ENCODE measurements around the gene NR2C1. TPM values are rescaled to one million over a fixed set of nuclear protein-coding genes. Genes with fewer than 3 reads are reported as not detected.

Gene NR2C1
- total and polyA plus RNA-seq, 9 of the 15 experiments (the other 6 are each of a cell fraction or from before 2014, with no cell fraction given) = 8.5 to 42.4 (median 35.6) TPM

GRCh38 chr12:95073698-95074520 is 491 bp upstream of the NR2C1 start (continued):
- TF ChIP-seq EZH2 (IDR thresholded peaks at IDR 0.05; ENCODE audit: borderline replicate concordance, low read depth, low read length) (no peak), ZNF511 (CRISPR knock-in tag; IDR thresholded peaks at IDR 0.05) (no peak), ARID1B (IDR thresholded peaks at IDR 0.05) (0 out of 2 replicates have a peak, but pooled peaks have one; percentile 27), POLR2H (tag; IDR thresholded peaks at IDR 0.05; ENCODE audit: low read depth) (no peak), E2F4 (CRISPR knock-in tag; IDR thresholded peaks at IDR 0.05; ENCODE audit: low read depth) (no peak), XRCC3 (IDR thresholded peaks at IDR 0.05) (no peak), SP1 (CRISPR knock-in tag; IDR thresholded peaks at IDR 0.05) (0 out of 2 replicates have a peak, but pooled peaks have one; percentile 36), STAG1 (CRISPR knock-in tag; IDR thresholded peaks at IDR 0.05; ENCODE audit: borderline replicate concordance) (no peak), ZBTB33 (CRISPR knock-in tag; IDR thresholded peaks at IDR 0.05) (0 out of 2 replicates have a peak, but pooled peaks have one; percentile 39), CTCF (IDR thresholded peaks at IDR 0.05 in 2 of 3, conservative IDR thresholded peaks at IDR 0.05 in 1 of 3; ENCODE audit: insufficient read depth in 2 of 3, low read depth in 1 of 3, low read length in 3 of 3) (peak; percentile 76 to 84 (median 79)), ZNF561 (CRISPR knock-in tag; conservative IDR thresholded peaks at IDR 0.05) (no peak), L3MBTL2 (IDR thresholded peaks at IDR 0.05) (peak; percentile 86), ZFP36 (IDR thresholded peaks at IDR 0.05; ENCODE audit: low read depth, low read length, partially characterized antibody) (no peak), CC2D1A (IDR thresholded peaks at IDR 0.05) (peak; percentile 89), RCOR1 (IDR thresholded peaks at IDR 0.05; ENCODE audit: borderline replicate concordance in 1 of 2, low read depth in 2 of 2, low read length in 2 of 2) (0 out of 4 replicates have a peak, but pooled peaks of 1 of the 2 experiments have one; percentile 30)
- TF ChIP-seq, protein P1, sequence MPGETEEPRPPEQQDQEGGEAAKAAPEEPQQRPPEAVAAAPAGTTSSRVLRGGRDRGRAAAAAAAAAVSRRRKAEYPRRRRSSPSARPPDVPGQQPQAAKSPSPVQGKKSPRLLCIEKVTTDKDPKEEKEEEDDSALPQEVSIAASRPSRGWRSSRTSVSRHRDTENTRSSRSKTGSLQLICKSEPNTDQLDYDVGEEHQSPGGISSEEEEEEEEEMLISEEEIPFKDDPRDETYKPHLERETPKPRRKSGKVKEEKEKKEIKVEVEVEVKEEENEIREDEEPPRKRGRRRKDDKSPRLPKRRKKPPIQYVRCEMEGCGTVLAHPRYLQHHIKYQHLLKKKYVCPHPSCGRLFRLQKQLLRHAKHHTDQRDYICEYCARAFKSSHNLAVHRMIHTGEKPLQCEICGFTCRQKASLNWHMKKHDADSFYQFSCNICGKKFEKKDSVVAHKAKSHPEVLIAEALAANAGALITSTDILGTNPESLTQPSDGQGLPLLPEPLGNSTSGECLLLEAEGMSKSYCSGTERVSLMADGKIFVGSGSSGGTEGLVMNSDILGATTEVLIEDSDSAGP (CRISPR knock-in tag; IDR thresholded peaks at IDR 0.05) = no peak

Data from K562 (cell line).